HEK293 (cell line): ENCODE results near the gene PPARA.

Experiments
- CTCF ChIA-PET: fragments of 350-600 bp; formaldehyde crosslinking; extraction: SDS; loops from one replicate; lab custom pipeline; 2021; ENCODE audit warnings: antibody characterized with exemption; lab: Yijun Ruan, JAX
- POLR2A ChIA-PET: fragments of 300-600 bp; formaldehyde crosslinking; extraction: SDS; loops from one replicate; lab custom pipeline; 2020; ENCODE audit warnings: antibody characterized with exemption, inconsistent platforms; lab: Yijun Ruan, JAX
- H3K27ac ChIP-seq: fragments of 200-500 bp; sonication (Bioruptor generic); 2 replicates; pipeline ENCODE4 v1.5.1; 2014; ENCODE audit warnings: low read depth, low read length, control low read depth, inconsistent platforms; ENCODE audit errors: extremely low read depth
- H3K36me3 ChIP-seq, 2 experiments: fragments of 200-500 bp in 1 of 2; sonication (Bioruptor generic) in 1 of 2; 1 replicate in 1 of 2; 2 replicates in 1 of 2; pipeline ENCODE4 v1.5.1; 2014 to 2017; ENCODE audit warnings: inconsistent platforms in 2 of 2, low read length in 2 of 2; ENCODE audit not compliant: control insufficient read depth in 2 of 2, insufficient read depth in 1 of 2
- H3K4me1 ChIP-seq: fragments of 200-500 bp; sonication (Bioruptor generic); 2 replicates; pipeline ENCODE4 v1.5.1; 2014; ENCODE audit warnings: mild to moderate bottlenecking, low read length, inconsistent platforms; ENCODE audit not compliant: control insufficient read depth, insufficient read depth
- H3K4me3 ChIP-seq: 2 replicates; pipeline ENCODE4 v1.5.1; 2011; ENCODE audit warnings: low read depth, mild to moderate bottlenecking, control low read depth, low read length, moderate library complexity
- H3K9me3 ChIP-seq: fragments of 200-500 bp; sonication (Bioruptor generic); 2 replicates; pipeline ENCODE4 v1.5.1; 2014; ENCODE audit warnings: low read depth, low read length, inconsistent platforms; ENCODE audit not compliant: control insufficient read depth, insufficient read depth
- CTCF ChIP-seq: fragments of 450-650 bp; formaldehyde crosslinking; IDR thresholded peaks from 2 replicates; pipeline ENCODE4 v1.5.1; 2016; ENCODE audit warnings: missing biosample characterization, missing genetic modification characterization
- GFI1B ChIP-seq: fragments of 450-650 bp; formaldehyde crosslinking; IDR thresholded peaks from 2 replicates; pipeline ENCODE4 v1.5.1; 2016; ENCODE audit warnings: missing biosample characterization, missing genetic modification characterization
- GLI2 ChIP-seq: fragments of 450-650 bp; formaldehyde crosslinking; IDR thresholded peaks from 2 replicates; pipeline ENCODE4; 2017; ENCODE audit warnings: missing biosample characterization, missing genetic modification characterization, low read depth, borderline replicate concordance
- PBX3 ChIP-seq: sonication (generic); formaldehyde crosslinking; IDR thresholded peaks from 2 replicates; pipeline ENCODE4 v1.8.1; 2022; ENCODE audit warnings: mild to moderate bottlenecking, moderate library complexity, missing genetic modification reagents
- SP7 ChIP-seq: fragments of 450-650 bp; formaldehyde crosslinking; IDR thresholded peaks from 2 replicates; pipeline ENCODE4 v1.5.1; 2016; ENCODE audit warnings: missing biosample characterization, missing genetic modification characterization
- ZBTB1 ChIP-seq: fragments of 450-650 bp; formaldehyde crosslinking; IDR thresholded peaks from 2 replicates; pipeline ENCODE4 v1.5.1; 2016; ENCODE audit warnings: missing biosample characterization, missing genetic modification characterization
- ZBTB49 ChIP-seq: fragments of 450-650 bp; formaldehyde crosslinking; IDR thresholded peaks from 2 replicates; pipeline ENCODE4 v1.5.1; 2016; ENCODE audit warnings: missing biosample characterization, missing genetic modification characterization, low read depth
- ZNF10 ChIP-seq: fragments of 450-650 bp; formaldehyde crosslinking; IDR thresholded peaks from 2 replicates; pipeline ENCODE4 v1.5.1; 2017; ENCODE audit warnings: missing biosample characterization, missing genetic modification characterization
- ZNF311 ChIP-seq: fragments of 450-650 bp; formaldehyde crosslinking; IDR thresholded peaks from 2 replicates; pipeline ENCODE4 v1.5.1; 2017; ENCODE audit warnings: missing biosample characterization, missing genetic modification characterization, borderline replicate concordance
- ZNF555 ChIP-seq: fragments of 450-650 bp; formaldehyde crosslinking; conservative IDR thresholded peaks from 2 replicates; pipeline ENCODE4 v1.5.1; 2017; ENCODE audit warnings: missing biosample characterization, mild to moderate bottlenecking, missing genetic modification characterization, inconsistent platforms
- ZNF600 ChIP-seq: fragments of 450-650 bp; formaldehyde crosslinking; IDR thresholded peaks from 2 replicates; pipeline ENCODE4 v1.5.1; 2016; ENCODE audit warnings: missing biosample characterization, missing genetic modification characterization
- ZNF626 ChIP-seq: fragments of 450-650 bp; sonication (Bioruptor Pico); formaldehyde crosslinking; IDR thresholded peaks from 2 replicates; pipeline ENCODE4 v1.5.1; 2018; ENCODE audit warnings: missing biosample characterization, missing genetic modification characterization, inconsistent platforms
- ZNF707 ChIP-seq: fragments of 450-650 bp; formaldehyde crosslinking; IDR thresholded peaks from 2 replicates; pipeline ENCODE4 v1.5.1; 2016; ENCODE audit warnings: missing biosample characterization, missing genetic modification characterization
- ZNF785 ChIP-seq: fragments of 450-650 bp; formaldehyde crosslinking; IDR thresholded peaks from 2 replicates; pipeline ENCODE4 v1.5.1; 2016; ENCODE audit warnings: missing biosample characterization, missing genetic modification characterization
- TF ChIP-seq, protein P1 (sequence below): fragments of 450-650 bp; formaldehyde crosslinking; IDR thresholded peaks from 2 replicates; pipeline ENCODE4 v1.5.1; 2016; ENCODE audit warnings: missing biosample characterization, missing genetic modification characterization
- TF ChIP-seq, protein P2 (sequence below): fragments of 450-650 bp; formaldehyde crosslinking; IDR thresholded peaks from 2 replicates; pipeline ENCODE4 v1.5.1; 2016; ENCODE audit warnings: missing biosample characterization, missing genetic modification characterization
- TF ChIP-seq, protein P3 (sequence below): fragments of 450-650 bp; formaldehyde crosslinking; IDR thresholded peaks from 2 replicates; pipeline ENCODE4 v1.5.1; 2017; ENCODE audit warnings: missing biosample characterization, missing genetic modification characterization
- TF ChIP-seq, protein P4 (sequence below): fragments of 450-650 bp; formaldehyde crosslinking; IDR thresholded peaks from 2 replicates; pipeline ENCODE4 v1.5.1; 2016; ENCODE audit warnings: missing biosample characterization, missing genetic modification characterization

Gene PPARA

DNA sequence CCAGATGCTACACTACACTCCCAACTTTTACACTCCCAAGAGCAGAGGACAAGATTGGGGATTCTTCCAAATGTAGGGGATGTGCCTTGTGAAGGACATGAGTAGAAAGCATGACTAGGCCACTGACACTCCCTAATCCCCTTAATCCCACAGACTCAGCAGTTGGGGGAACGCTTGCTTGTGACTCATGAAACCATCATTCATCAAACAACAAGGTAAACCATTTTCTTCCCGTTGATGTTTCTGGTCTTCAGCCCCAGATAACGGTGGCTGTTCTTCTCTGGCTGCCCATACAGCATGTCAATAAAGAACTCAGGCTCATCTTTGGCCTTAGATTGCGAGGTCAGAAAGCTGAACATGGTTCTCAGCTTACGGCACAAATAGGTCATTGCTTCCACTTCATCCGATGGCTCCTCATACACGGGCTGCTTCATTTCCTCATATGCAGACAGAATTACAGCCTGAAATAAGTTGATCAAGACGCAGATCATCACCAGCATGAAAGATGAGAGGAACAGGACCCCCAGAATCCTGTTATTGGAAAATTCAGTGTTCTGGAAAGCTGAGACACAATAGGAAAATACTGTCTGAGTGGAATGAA lies 106.1 kb downstream of the PPARA start:
- H3K4me1 ChIP-seq = no peaks in the 10 kb centered on the region
- CTCF ChIA-PET = interaction anchor here (0.9 kb wide), 1 partner anchor 21 kb away, joined by 3 read pairs; no protein-coding TSS in a partner anchor
- H3K36me3 ChIP-seq = no peaks in the 10 kb centered on the region
- H3K4me3 ChIP-seq = no peak overlapping the region
- no peak overlapping the region for H3K27ac ChIP-seq
- TF ChIP-seq CTCF = no peak
- no peak for TF ChIP-seq ZNF626
- TF ChIP-seq SP7 = no peak
- no peak for TF ChIP-seq PBX3 (CRISPR knock-in tag)
- TF ChIP-seq ZNF707 (tag by site-specific recombination) = no peak
- no peak for TF ChIP-seq ZBTB1 (tag by site-specific recombination)
- no peak for TF ChIP-seq ZNF555 (tag by site-specific recombination)
- TF ChIP-seq, protein P1, sequence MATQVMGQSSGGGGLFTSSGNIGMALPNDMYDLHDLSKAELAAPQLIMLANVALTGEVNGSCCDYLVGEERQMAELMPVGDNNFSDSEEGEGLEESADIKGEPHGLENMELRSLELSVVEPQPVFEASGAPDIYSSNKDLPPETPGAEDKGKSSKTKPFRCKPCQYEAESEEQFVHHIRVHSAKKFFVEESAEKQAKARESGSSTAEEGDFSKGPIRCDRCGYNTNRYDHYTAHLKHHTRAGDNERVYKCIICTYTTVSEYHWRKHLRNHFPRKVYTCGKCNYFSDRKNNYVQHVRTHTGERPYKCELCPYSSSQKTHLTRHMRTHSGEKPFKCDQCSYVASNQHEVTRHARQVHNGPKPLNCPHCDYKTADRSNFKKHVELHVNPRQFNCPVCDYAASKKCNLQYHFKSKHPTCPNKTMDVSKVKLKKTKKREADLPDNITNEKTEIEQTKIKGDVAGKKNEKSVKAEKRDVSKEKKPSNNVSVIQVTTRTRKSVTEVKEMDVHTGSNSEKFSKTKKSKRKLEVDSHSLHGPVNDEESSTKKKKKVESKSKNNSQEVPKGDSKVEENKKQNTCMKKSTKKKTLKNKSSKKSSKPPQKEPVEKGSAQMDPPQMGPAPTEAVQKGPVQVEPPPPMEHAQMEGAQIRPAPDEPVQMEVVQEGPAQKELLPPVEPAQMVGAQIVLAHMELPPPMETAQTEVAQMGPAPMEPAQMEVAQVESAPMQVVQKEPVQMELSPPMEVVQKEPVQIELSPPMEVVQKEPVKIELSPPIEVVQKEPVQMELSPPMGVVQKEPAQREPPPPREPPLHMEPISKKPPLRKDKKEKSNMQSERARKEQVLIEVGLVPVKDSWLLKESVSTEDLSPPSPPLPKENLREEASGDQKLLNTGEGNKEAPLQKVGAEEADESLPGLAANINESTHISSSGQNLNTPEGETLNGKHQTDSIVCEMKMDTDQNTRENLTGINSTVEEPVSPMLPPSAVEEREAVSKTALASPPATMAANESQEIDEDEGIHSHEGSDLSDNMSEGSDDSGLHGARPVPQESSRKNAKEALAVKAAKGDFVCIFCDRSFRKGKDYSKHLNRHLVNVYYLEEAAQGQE (tag by site-specific recombination) = no peak
- TF ChIP-seq GFI1B (tag by site-specific recombination) = no peak
- TF ChIP-seq ZNF10 (tag by site-specific recombination) = no peak
- TF ChIP-seq, protein P2, sequence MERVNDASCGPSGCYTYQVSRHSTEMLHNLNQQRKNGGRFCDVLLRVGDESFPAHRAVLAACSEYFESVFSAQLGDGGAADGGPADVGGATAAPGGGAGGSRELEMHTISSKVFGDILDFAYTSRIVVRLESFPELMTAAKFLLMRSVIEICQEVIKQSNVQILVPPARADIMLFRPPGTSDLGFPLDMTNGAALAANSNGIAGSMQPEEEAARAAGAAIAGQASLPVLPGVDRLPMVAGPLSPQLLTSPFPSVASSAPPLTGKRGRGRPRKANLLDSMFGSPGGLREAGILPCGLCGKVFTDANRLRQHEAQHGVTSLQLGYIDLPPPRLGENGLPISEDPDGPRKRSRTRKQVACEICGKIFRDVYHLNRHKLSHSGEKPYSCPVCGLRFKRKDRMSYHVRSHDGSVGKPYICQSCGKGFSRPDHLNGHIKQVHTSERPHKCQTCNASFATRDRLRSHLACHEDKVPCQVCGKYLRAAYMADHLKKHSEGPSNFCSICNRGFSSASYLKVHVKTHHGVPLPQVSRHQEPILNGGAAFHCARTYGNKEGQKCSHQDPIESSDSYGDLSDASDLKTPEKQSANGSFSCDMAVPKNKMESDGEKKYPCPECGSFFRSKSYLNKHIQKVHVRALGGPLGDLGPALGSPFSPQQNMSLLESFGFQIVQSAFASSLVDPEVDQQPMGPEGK (tag by site-specific recombination) = no peak
- TF ChIP-seq, protein P3, sequence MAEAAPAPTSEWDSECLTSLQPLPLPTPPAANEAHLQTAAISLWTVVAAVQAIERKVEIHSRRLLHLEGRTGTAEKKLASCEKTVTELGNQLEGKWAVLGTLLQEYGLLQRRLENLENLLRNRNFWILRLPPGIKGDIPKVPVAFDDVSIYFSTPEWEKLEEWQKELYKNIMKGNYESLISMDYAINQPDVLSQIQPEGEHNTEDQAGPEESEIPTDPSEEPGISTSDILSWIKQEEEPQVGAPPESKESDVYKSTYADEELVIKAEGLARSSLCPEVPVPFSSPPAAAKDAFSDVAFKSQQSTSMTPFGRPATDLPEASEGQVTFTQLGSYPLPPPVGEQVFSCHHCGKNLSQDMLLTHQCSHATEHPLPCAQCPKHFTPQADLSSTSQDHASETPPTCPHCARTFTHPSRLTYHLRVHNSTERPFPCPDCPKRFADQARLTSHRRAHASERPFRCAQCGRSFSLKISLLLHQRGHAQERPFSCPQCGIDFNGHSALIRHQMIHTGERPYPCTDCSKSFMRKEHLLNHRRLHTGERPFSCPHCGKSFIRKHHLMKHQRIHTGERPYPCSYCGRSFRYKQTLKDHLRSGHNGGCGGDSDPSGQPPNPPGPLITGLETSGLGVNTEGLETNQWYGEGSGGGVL (tag by site-specific recombination) = no peak
- no peak for TF ChIP-seq ZNF785 (tag by site-specific recombination)
- TF ChIP-seq, all 188 proteins: peak for 0
- POLR2A ChIA-PET = interaction anchor here (1.6 kb wide), 1 partner anchor 11 kb away, joined by 5 read pairs; the partner anchor contains the start of gene TTC38
- no peaks in the 10 kb centered on the region for H3K9me3 ChIP-seq

GRCh38 chr22:46259374-46259773 lies 109.0 kb downstream of the PPARA start:
- Histone ChIP-seq H3K36me3 (no peaks in the 10 kb centered on the region), H3K4me3 (no peak overlapping the region), H3K4me1 (no peaks in the 10 kb centered on the region), H3K27ac (no peak overlapping the region), H3K9me3 (no peaks in the 10 kb centered on the region)
- POLR2A ChIA-PET = interaction anchor here (1.3 to 3.2 kb wide), 3 partner anchors 9 to 37 kb away, joined by 3 to 11 read pairs (median 3); partner anchors contain the start of genes CDPF1, GTSE1 and TTC38
- CTCF ChIA-PET = interaction anchor here (0.5 to 0.8 kb wide), 2 partner anchors 10 to 304 kb away, joined by 3 to 6 read pairs; no protein-coding TSS in a partner anchor
- TF ChIP-seq ZNF311 (tag by site-specific recombination) = no peak
- no peak for TF ChIP-seq ZNF707 (tag by site-specific recombination)
- no peak for TF ChIP-seq GLI2 (tag by site-specific recombination)
- no peak for TF ChIP-seq ZBTB49 (tag by site-specific recombination)
- no peak for TF ChIP-seq ZNF600 (tag by site-specific recombination)
- TF ChIP-seq, protein P4, sequence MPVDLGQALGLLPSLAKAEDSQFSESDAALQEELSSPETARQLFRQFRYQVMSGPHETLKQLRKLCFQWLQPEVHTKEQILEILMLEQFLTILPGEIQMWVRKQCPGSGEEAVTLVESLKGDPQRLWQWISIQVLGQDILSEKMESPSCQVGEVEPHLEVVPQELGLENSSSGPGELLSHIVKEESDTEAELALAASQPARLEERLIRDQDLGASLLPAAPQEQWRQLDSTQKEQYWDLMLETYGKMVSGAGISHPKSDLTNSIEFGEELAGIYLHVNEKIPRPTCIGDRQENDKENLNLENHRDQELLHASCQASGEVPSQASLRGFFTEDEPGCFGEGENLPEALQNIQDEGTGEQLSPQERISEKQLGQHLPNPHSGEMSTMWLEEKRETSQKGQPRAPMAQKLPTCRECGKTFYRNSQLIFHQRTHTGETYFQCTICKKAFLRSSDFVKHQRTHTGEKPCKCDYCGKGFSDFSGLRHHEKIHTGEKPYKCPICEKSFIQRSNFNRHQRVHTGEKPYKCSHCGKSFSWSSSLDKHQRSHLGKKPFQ = no peak
